Inferior parietal cortex (tissue), 1 donor: ENCODE measurements around the gene SERTM2.

Experiments used
- DNase-seq: peaks from one replicate; pipeline ENCODE4 v3.0.0-alpha.2; 2016; ENCODE audit errors: extremely low spot score

SERTM2 gene

DNA sequence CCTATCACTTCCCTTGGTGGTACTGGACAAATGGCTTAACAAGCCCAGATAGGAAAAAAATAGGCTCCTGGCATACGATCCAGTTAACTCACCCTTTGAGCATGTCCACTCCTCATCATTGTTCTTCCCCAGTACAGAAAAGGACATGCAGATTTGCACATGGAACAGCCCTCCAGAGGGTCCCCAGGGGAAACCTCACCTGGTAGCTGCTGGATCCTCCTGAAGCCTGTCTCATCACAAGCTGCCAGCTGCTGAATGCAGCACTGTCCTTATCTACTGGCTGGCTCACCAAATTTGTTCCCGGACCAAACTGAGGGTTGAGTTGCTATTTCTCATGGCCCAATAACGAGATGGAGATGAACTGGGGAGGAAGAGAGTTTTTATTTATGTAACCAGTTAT is 49.4 kb downstream of the SERTM2 start:
- no peak for DNase-seq

DNA sequence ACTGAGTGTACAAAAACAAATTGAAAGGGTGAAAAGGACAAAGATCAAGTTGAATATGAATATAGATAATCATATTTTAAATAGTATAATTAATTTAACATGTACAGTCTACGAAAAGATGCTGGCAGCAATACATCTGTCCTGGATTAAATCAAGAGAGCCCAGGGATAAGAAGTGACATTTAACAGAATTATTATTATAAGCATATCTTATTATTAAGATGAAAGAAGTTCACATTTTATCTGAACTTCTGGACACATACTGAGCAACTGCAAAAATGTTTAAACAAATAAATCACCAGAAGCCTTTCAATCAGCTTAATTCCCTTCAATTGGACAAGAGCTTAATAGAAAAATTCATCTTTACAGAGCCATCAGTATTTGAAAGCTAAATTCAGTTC is 50.4 kb downstream of the SERTM2 start:
- DNase-seq, result no peak

DNA sequence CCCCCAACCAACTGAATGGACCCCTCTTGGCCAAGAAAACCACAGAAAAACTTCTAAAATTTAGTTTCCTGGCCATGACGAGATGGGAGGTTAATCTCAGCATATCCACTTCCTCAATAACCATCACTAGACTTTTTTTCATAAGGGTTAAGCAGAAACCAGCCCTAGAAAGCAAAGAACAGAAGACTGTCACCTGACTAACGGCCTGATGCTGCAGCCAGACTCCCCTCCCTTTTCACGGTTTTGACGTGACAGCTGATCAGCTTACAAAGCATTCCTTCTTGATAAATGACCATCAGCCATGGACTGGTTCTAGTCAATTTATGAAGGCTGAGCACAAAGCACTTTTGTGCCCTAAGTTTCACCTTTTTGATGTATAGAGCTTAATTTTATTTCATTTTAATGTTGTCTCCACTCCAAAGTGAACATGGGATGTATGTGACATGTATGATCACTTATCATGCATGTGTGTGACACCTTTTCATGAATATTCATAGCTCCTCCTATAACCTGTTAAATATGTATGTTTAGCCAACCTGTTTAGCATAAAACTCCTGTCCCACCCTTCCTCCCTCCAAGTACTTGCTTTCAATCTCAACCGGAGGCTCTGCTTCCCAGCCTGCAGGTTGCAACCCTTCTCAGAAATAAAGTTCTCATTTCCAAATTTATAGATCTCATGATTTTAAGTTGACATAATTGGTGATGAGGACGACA is 56.3 kb downstream of the SERTM2 start:
- DNase-seq, result no peak

DNA sequence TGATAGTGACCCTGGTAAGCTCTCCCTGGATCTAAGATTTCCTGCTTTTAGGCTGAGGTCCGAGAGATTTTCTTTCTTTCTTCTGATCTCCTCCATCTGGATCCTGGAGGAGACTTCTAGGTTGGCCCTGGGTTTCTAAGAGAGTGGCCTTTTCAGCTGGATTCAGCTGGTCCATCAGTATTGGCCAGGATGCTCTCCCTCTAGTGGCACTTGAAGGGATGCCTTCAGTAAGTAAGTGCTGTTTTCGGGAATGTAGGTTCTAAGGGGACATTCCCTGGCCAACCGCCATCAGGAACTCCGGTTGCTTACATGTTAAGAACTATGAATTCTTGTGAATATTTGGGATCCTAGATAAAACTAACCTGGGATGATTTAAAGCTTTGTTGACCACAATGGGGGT is 56.9 kb downstream of the SERTM2 start:
- DNase-seq, result no peak

DNA sequence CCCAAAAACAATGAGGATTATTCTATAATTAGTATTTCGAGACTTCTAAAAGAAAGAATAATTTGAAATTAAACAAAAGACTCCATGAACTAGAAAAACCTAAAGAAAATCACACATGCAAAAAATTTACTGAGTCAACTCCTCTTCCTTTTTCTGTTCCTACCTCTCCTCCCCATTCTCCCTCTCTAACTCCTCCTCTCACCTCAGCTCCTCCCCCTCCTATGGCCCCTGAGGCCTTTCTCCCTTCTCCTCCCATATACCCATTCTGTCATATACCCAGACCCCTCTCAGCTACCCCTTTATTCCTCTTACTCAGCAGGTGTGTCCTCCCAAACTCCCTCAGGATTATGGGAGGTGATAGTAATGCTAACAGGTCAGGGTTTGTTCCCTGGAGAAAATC is 57.4 kb downstream of the SERTM2 start:
- DNase-seq, result no peak
